GM23338 (cell line): ENCODE results near the gene TRIM8. TPM values are rescaled to one million over a fixed set of nuclear protein-coding genes. Genes with fewer than 3 reads are reported as not detected.

ENCODE experiments used
- ATAC-seq: fragments of 200-7000 bp; cut with Tn5 transposase; 3 replicates; pipeline ENCODE4 v1.9.1; 2020
- DNase-seq: peaks from one replicate; pipeline ENCODE4 v3.0.0-alpha.2; 2015; ENCODE audit warnings: low spot score
- H2AFZ ChIP-seq: fragments of 200-600 bp; sonication (generic); 2 replicates; pipeline ENCODE4 v1.8.0; 2016; ENCODE audit warnings: antibody characterized with exemption, mild to moderate bottlenecking, moderate library complexity
- H3F3A ChIP-seq: fragments of 200-600 bp; sonication (generic); replicated peaks from 2 replicates; pipeline ENCODE4 v1.8.0; 2017; ENCODE audit warnings: antibody characterized with exemption, mixed run types, low read depth
- H3K27ac ChIP-seq: fragments of 200-600 bp; sonication (generic); 2 replicates; pipeline ENCODE4 v1.6.1; 2016; ENCODE audit warnings: low read depth
- H3K27me3 ChIP-seq: fragments of 200-600 bp; sonication (generic); 2 replicates; pipeline ENCODE4 v1.8.0; 2016; ENCODE audit warnings: mild to moderate bottlenecking, mixed run types, moderate library complexity; ENCODE audit not compliant: insufficient read depth
- H3K36me3 ChIP-seq: fragments of 200-600 bp; sonication (generic); 2 replicates; pipeline ENCODE4 v1.8.0; 2016; ENCODE audit warnings: mild to moderate bottlenecking; ENCODE audit not compliant: insufficient read depth
- H3K4me1 ChIP-seq: fragments of 200-600 bp; sonication (generic); 2 replicates; pipeline ENCODE4 v1.8.0; 2016; ENCODE audit warnings: mild to moderate bottlenecking, moderate library complexity; ENCODE audit not compliant: insufficient read depth
- H3K4me2 ChIP-seq: fragments of 200-600 bp; sonication (generic); 2 replicates; pipeline ENCODE4 v1.7.1; 2017; ENCODE audit warnings: mixed run types
- H3K4me3 ChIP-seq: fragments of 200-600 bp; sonication (generic); 2 replicates; pipeline ENCODE4 v1.6.1; 2016; ENCODE audit warnings: mixed run types
- H3K79me2 ChIP-seq: fragments of 200-600 bp; sonication (generic); replicated peaks from 2 replicates; pipeline ENCODE4 v1.8.0; 2017; ENCODE audit warnings: mild to moderate bottlenecking; ENCODE audit not compliant: insufficient read depth
- H3K9me2 ChIP-seq: fragments of 200-600 bp; sonication (generic); 2 replicates; pipeline ENCODE4 v1.8.0; 2017; ENCODE audit not compliant: insufficient read depth
- H4K20me1 ChIP-seq: fragments of 200-600 bp; sonication (generic); replicated peaks from 2 replicates; pipeline ENCODE4 v1.8.0; 2017; ENCODE audit warnings: mild to moderate bottlenecking; ENCODE audit not compliant: insufficient read depth
- H3K27ac Mint-ChIP-seq: 2 replicates; pipeline ENCODE4 v1.8.0; 2020; ENCODE audit warnings: inconsistent platforms, mild to moderate bottlenecking, moderate library complexity, mixed read lengths
- H3K27me3 Mint-ChIP-seq: 3 replicates; pipeline ENCODE4 v1.8.0; 2022; ENCODE audit warnings: low read depth, mild to moderate bottlenecking, moderate library complexity, mixed read lengths, inconsistent platforms; ENCODE audit not compliant: insufficient read depth, poor library complexity
- H3K36me3 Mint-ChIP-seq: 3 replicates; pipeline ENCODE4 v1.8.0; 2021; ENCODE audit warnings: low read depth, mild to moderate bottlenecking, inconsistent platforms, moderate library complexity, mixed read lengths
- H3K4me1 Mint-ChIP-seq: 3 replicates; pipeline ENCODE4 v1.8.0; 2020; ENCODE audit warnings: mild to moderate bottlenecking, inconsistent platforms, mixed read lengths
- H3K4me3 Mint-ChIP-seq: 3 replicates; pipeline ENCODE4 v1.8.0; 2021; ENCODE audit warnings: moderate library complexity, mild to moderate bottlenecking, inconsistent platforms, mixed read lengths
- H3K9me3 Mint-ChIP-seq: 3 replicates; pipeline ENCODE4 v1.8.0; 2020; ENCODE audit warnings: moderate library complexity, mild to moderate bottlenecking, inconsistent platforms, mixed read lengths
- CREB1 ChIP-seq: fragments of 250-450 bp; sonication (Bioruptor Pico); IDR thresholded peaks from 2 replicates; pipeline ENCODE4 v1.5.0; 2020; ENCODE audit warnings: low read depth, mild to moderate bottlenecking, moderate library complexity
- CTCF ChIP-seq, 2 experiments: fragments of 200-600 bp in 1 of 2; sonication (generic) in 1 of 2; conservative IDR thresholded peaks; 2 replicates each; pipeline versions ENCODE4 v1.5.1 to v1.6.1; 2016 to 2017; ENCODE audit warnings: antibody characterized with exemption in 2 of 2, low read depth in 2 of 2, mild to moderate bottlenecking in 2 of 2, moderate library complexity in 1 of 2
- ETS1 ChIP-seq: IDR thresholded peaks from 2 replicates; pipeline ENCODE4 v1.6.1; 2016; ENCODE audit warnings: antibody characterized with exemption
- EZH2 ChIP-seq: fragments of 200-600 bp; sonication (generic); IDR thresholded peaks from one replicate; pipeline ENCODE4 v1.8.0; 2017; ENCODE audit warnings: antibody characterized with exemption, mild to moderate bottlenecking, low read depth; ENCODE audit not compliant: unreplicated experiment
- EZH2phosphoT487 ChIP-seq: fragments of 200-600 bp; sonication (generic); IDR thresholded peaks from one replicate; pipeline ENCODE4 v1.8.1; 2018; ENCODE audit warnings: antibody characterized with exemption; ENCODE audit not compliant: unreplicated experiment
- JUNB ChIP-seq: IDR thresholded peaks from one replicate; pipeline ENCODE4 v1.6.1; 2016; ENCODE audit warnings: antibody characterized with exemption; ENCODE audit not compliant: unreplicated experiment
- NANOG ChIP-seq: IDR thresholded peaks from 2 replicates; pipeline ENCODE4 v1.6.1; 2016; ENCODE audit warnings: antibody characterized with exemption, borderline replicate concordance
- POLR2AphosphoS5 ChIP-seq: IDR thresholded peaks from 2 replicates; pipeline ENCODE4 v1.6.1; 2016; ENCODE audit warnings: antibody characterized with exemption, low read depth
- REST ChIP-seq: IDR thresholded peaks from one replicate; pipeline ENCODE4 v1.6.1; 2018; ENCODE audit warnings: antibody characterized with exemption; ENCODE audit not compliant: unreplicated experiment
- STAT1 ChIP-seq: IDR thresholded peaks from one replicate; pipeline ENCODE4 v1.6.1; 2016; ENCODE audit warnings: antibody characterized with exemption; ENCODE audit not compliant: unreplicated experiment
- ZNF114 ChIP-seq: fragments of 250-450 bp; sonication (Bioruptor Pico); IDR thresholded peaks from 2 replicates; pipeline ENCODE4 v1.5.0; 2020; ENCODE audit warnings: mild to moderate bottlenecking, moderate library complexity
- ZNF331 ChIP-seq: fragments of 250-450 bp; sonication (Bioruptor Pico); IDR thresholded peaks from 2 replicates; pipeline ENCODE4 v1.5.0; 2020; ENCODE audit warnings: low read depth, mild to moderate bottlenecking, moderate library complexity
- ZNF462 ChIP-seq: fragments of 250-450 bp; sonication (Bioruptor Pico); IDR thresholded peaks from 2 replicates; pipeline ENCODE4 v1.5.0; 2020; ENCODE audit warnings: mild to moderate bottlenecking, moderate library complexity
- polyA plus RNA-seq: library from polyadenylated mRNA; unstranded; fragments of >200 nt; fragmentation: Nextera tagmentation; extraction: Ambion mirVana; gene quantifications from 2 replicates; pipeline ENCODE4 v1.2.1, GENCODE V29; 2016
- total RNA-seq: library from RNA; depleted of rRNA; stranded (reverse); fragments of >200 nt; shearing (Covaris generic); gene quantifications from 2 replicates; pipeline ENCODE4 v1.2.3, GENCODE V29; 2014

TRIM8 gene
- total and polyA plus RNA-seq, 2 experiments from 2014 or later: 15.1 to 36.7 TPM

- Mint-ChIP-seq H3K4me3 (no peak overlapping the region), H3K27ac (peak overlapping the region; percentile 60; the same call in 1 of the 2 replicates), H3K36me3 (no peaks in the 10 kb centered on the region), H3K27me3 (peaks cover 26% of the 10 kb centered on the region), H3K4me1 (peaks cover 63% of the 10 kb centered on the region), H3K9me3 (no peaks in the 10 kb centered on the region; the same call in 1 of the 3 replicates)
- no peak overlapping the region for H3K27ac ChIP-seq
- no peak overlapping the region for H2AFZ ChIP-seq
- H3K36me3 ChIP-seq: no peaks in the 10 kb centered on the region
- DNase-seq (no peak), ATAC-seq (no peak)
- H3K79me2 ChIP-seq: no peaks in the 10 kb centered on the region
- H4K20me1 ChIP-seq: no peaks in the 10 kb centered on the region
- H3F3A ChIP-seq: peaks cover 13% of the 10 kb centered on the region
- TF ChIP-seq EZH2: no peak
- TF ChIP-seq JUNB: no peak
- no peak for TF ChIP-seq ETS1
- TF ChIP-seq NANOG: no peak
- TF ChIP-seq ZNF114 (CRISPR knock-in tag): no peak
- no peak for TF ChIP-seq ZNF331 (CRISPR knock-in tag)
- no peak for TF ChIP-seq REST
- TF ChIP-seq ZNF462 (CRISPR knock-in tag): no peak
- TF ChIP-seq EZH2phosphoT487: no peak
- TF ChIP-seq CTCF (conservative IDR thresholded peaks at IDR 0.05; ENCODE audit: low read depth in 2 of 2): no peak
- TF ChIP-seq STAT1: no peak
- no peak for TF ChIP-seq CREB1 (CRISPR knock-in tag)
- TF ChIP-seq POLR2AphosphoS5: no peak
- no peaks in the 10 kb centered on the region for H3K27me3 ChIP-seq
- no peaks in the 10 kb centered on the region for H3K9me2 ChIP-seq
- peaks cover 38% of the 10 kb centered on the region for H3K4me1 ChIP-seq
- H3K4me2 ChIP-seq: no peak overlapping the region
- H3K4me3 ChIP-seq: no peak overlapping the region
Observed at GRCh38 chr10:102633287-102633686, 11.0 kb upstream of the TRIM8 start.
